SU-DHL-6 (cell line): ENCODE measurements around the gene MRRF.

Source experiments
- H2AFZ ChIP-seq: fragments of 200-600 bp; sonication (generic); 2 replicates; pipeline ENCODE4 v1.6.1; 2014; ENCODE audit warnings: low read depth, mild to moderate bottlenecking, moderate library complexity, mixed read lengths, antibody characterized with exemption, low read length; ENCODE audit not compliant: severe bottlenecking
- H3F3A ChIP-seq: fragments of 200-600 bp; shearing (Covaris generic); 2 replicates; pipeline ENCODE4 v1.6.0; 2016; ENCODE audit warnings: antibody characterized with exemption, mild to moderate bottlenecking; ENCODE audit not compliant: insufficient read depth
- H3K27ac ChIP-seq: fragments of 200-600 bp; sonication (generic); 2 replicates; pipeline ENCODE4 v1.5.1; 2016; ENCODE audit warnings: low read depth, mild to moderate bottlenecking, low read length, moderate library complexity, mixed read lengths
- H3K27me3 ChIP-seq: fragments of 200-600 bp; sonication (generic), shearing (Covaris generic); 2 replicates; pipeline ENCODE4 v1.6.0; 2014; ENCODE audit warnings: mild to moderate bottlenecking, low read length
- H3K36me3 ChIP-seq: fragments of 200-600 bp; sonication (generic); 2 replicates; pipeline ENCODE4 v1.6.1; 2014; ENCODE audit warnings: mild to moderate bottlenecking, low read length, mixed read lengths
- H3K4me2 ChIP-seq: fragments of 300-600, 200-600 bp; shearing (Covaris generic), sonication (generic); 2 replicates; pipeline ENCODE4 v1.6.0; 2014; ENCODE audit warnings: low read length, low read depth, mild to moderate bottlenecking; ENCODE audit not compliant: poor library complexity, severe bottlenecking
- H3K4me3 ChIP-seq: fragments of 200-600 bp; sonication (generic); 2 replicates; pipeline ENCODE4 v1.5.1; 2014; ENCODE audit warnings: antibody characterized with exemption, low read length, mild to moderate bottlenecking, mixed read lengths; ENCODE audit not compliant: insufficient read depth, poor library complexity, severe bottlenecking
- H3K79me2 ChIP-seq: fragments of 200-600 bp; sonication (generic); 2 replicates; pipeline ENCODE4 v1.6.1; 2014; ENCODE audit warnings: mild to moderate bottlenecking, low read length, moderate library complexity; ENCODE audit not compliant: insufficient read depth
- H3K9ac ChIP-seq: fragments of 200-600 bp; sonication (generic); 2 replicates; pipeline ENCODE4 v1.7.0; 2014; ENCODE audit warnings: mild to moderate bottlenecking, low read length
- H3K9me2 ChIP-seq: fragments of 200-600 bp; sonication (generic); replicated peaks from 2 replicates; pipeline ENCODE4 v1.6.1; 2014; ENCODE audit warnings: low read length; ENCODE audit not compliant: insufficient read depth
- H3K9me3 ChIP-seq: fragments of 200-600 bp; sonication (generic); 2 replicates; pipeline ENCODE4 v1.6.1; 2014; ENCODE audit warnings: low read length, mixed read lengths; ENCODE audit not compliant: insufficient read depth
- H4K20me1 ChIP-seq: fragments of 200-600 bp; sonication (generic); 2 replicates; pipeline ENCODE4 v1.6.1; 2014; ENCODE audit warnings: low read depth, mild to moderate bottlenecking, antibody characterized with exemption, low read length, moderate library complexity, mixed read lengths
- CTCF ChIP-seq: fragments of 200-600 bp; sonication (generic); IDR thresholded peaks from one replicate; pipeline ENCODE4 v1.5.1; 2017; ENCODE audit warnings: antibody characterized with exemption, mild to moderate bottlenecking, low read length, moderate library complexity; ENCODE audit not compliant: insufficient read depth, poor library complexity, severe bottlenecking
- EZH2phosphoT487 ChIP-seq: fragments of 200-600 bp; sonication (generic), shearing (Covaris generic); conservative IDR thresholded peaks from 2 replicates; pipeline ENCODE4 v1.6.1; 2018; ENCODE audit warnings: mild to moderate bottlenecking, antibody characterized with exemption, low read length, moderate library complexity, mixed read lengths

MRRF gene

GRCh38 chr9:122336866-122337555 is 72.3 kb downstream of the MRRF start:
- TF ChIP-seq CTCF (no peak), EZH2phosphoT487 (no peak)

GRCh38 chr9:122337556-122337929 is 72.9 kb downstream of the MRRF start:
- no peak overlapping the region for H2AFZ ChIP-seq
- H3K36me3 ChIP-seq, result no peaks in the 10 kb centered on the region
- no peak overlapping the region for H3K4me3 ChIP-seq
- H3K9me3 ChIP-seq, result no peaks in the 10 kb centered on the region
- no peaks in the 10 kb centered on the region for H4K20me1 ChIP-seq
- H3K9ac ChIP-seq, result no peak overlapping the region
- H3K4me2 ChIP-seq, result no peak overlapping the region
- H3K9me2 ChIP-seq, result no peaks in the 10 kb centered on the region
- H3K79me2 ChIP-seq, result no peaks in the 10 kb centered on the region
- H3F3A ChIP-seq, result no peaks in the 10 kb centered on the region
- H3K27ac ChIP-seq, result no peak overlapping the region
- TF ChIP-seq CTCF (no peak), EZH2phosphoT487 (no peak)
- no peaks in the 10 kb centered on the region for H3K27me3 ChIP-seq

More at GRCh38 chr9:122336866-122337555, 72.3 kb downstream of the MRRF start:
- Histone ChIP-seq H3K9ac (no peak overlapping the region), H3K4me3 (no peak overlapping the region), H3F3A (no peaks in the 10 kb centered on the region), H3K79me2 (no peaks in the 10 kb centered on the region), H3K9me3 (no peaks in the 10 kb centered on the region), H3K9me2 (no peaks in the 10 kb centered on the region), H3K27ac (no peak overlapping the region), H3K27me3 (no peaks in the 10 kb centered on the region), H4K20me1 (no peaks in the 10 kb centered on the region), H2AFZ (no peak overlapping the region), H3K4me2 (no peak overlapping the region), H3K36me3 (no peaks in the 10 kb centered on the region)

- no peaks in the 10 kb centered on the region for H3K79me2 ChIP-seq
- no peak overlapping the region for H3K9ac ChIP-seq
- H4K20me1 ChIP-seq, result no peaks in the 10 kb centered on the region
- H3K4me3 ChIP-seq, result no peak overlapping the region
- TF ChIP-seq EZH2phosphoT487 (no peak), CTCF (no peak)
- no peaks in the 10 kb centered on the region for H3K27me3 ChIP-seq
- H3K36me3 ChIP-seq, result no peaks in the 10 kb centered on the region
- H2AFZ ChIP-seq, result no peak overlapping the region
- no peaks in the 10 kb centered on the region for H3K9me3 ChIP-seq
- no peaks in the 10 kb centered on the region for H3F3A ChIP-seq
- H3K9me2 ChIP-seq, result no peaks in the 10 kb centered on the region
- H3K4me2 ChIP-seq, result no peak overlapping the region
- no peak overlapping the region for H3K27ac ChIP-seq
Observed at GRCh38 chr9:122338536-122338935, 73.9 kb downstream of the MRRF start.
